IMR-90 (cell line): ENCODE results near the gene ID3. TPM values are rescaled to one million over a fixed set of nuclear protein-coding genes. Genes with fewer than 3 reads are reported as not detected.

Experiments
- ATAC-seq: fragments of 200-7000 bp; cut with Tn5 transposase; 2 replicates; pipeline ENCODE4 v1.9.1; 2020; ENCODE audit warnings: low read depth, mild to moderate bottlenecking, moderate library complexity
- BruUV-seq: library from RNA; stranded (reverse); fragments of 400-500 nt; replicated peaks from 2 replicates; lab custom pipeline; 2021; lab: Mats Ljungman, UMichigan
- CTCF ChIA-PET: fragments of 300-600 bp; formaldehyde crosslinking; extraction: SDS; loops from one replicate; lab custom pipeline; 2021; ENCODE audit warnings: antibody characterized with exemption; lab: Yijun Ruan, JAX
- POLR2A ChIA-PET: fragments of 300-600 bp; sonication (Branson Sonifier 250); formaldehyde crosslinking; loops from one replicate; lab custom pipeline; 2022; ENCODE audit warnings: antibody characterized with exemption; ENCODE audit not compliant: unreplicated experiment; lab: Charles Lee
- DNase-seq: peaks from one replicate; pipeline ENCODE4 v3.0.0; 2013
- H2AFZ ChIP-seq: replicated peaks from 2 replicates; pipeline ENCODE3; 2013; ENCODE audit warnings: low read length, mild to moderate bottlenecking; ENCODE audit not compliant: poor library complexity
- H2AK5ac ChIP-seq: 2 replicates; pipeline ENCODE4 v1.6.1; 2013; ENCODE audit warnings: low read depth, low read length, inconsistent platforms
- H2AK9ac ChIP-seq: replicated peaks from 2 replicates; pipeline ENCODE3; 2013; ENCODE audit warnings: mild to moderate bottlenecking, low read depth, low read length, moderate library complexity; ENCODE audit not compliant: poor library complexity
- H2BK120ac ChIP-seq: 2 replicates; pipeline ENCODE4 v1.6.1; 2013; ENCODE audit warnings: low read depth, low read length, inconsistent platforms
- H2BK15ac ChIP-seq: 3 replicates; pipeline ENCODE4 v1.6.1; 2013; ENCODE audit warnings: low read depth, low read length, inconsistent platforms
- H2BK20ac ChIP-seq: 2 replicates; pipeline ENCODE4 v1.6.1; 2013; ENCODE audit warnings: low read depth, mild to moderate bottlenecking, inconsistent platforms, low read length, moderate library complexity
- H2BK5ac ChIP-seq: 2 replicates; pipeline ENCODE4 v1.6.1; 2013; ENCODE audit warnings: mild to moderate bottlenecking, low read depth, low read length, inconsistent platforms; ENCODE audit not compliant: poor library complexity, severe bottlenecking
- H3K14ac ChIP-seq: replicated peaks from 2 replicates; pipeline ENCODE4 v1.6.1; 2013; ENCODE audit warnings: low read depth, low read length, inconsistent platforms
- H3K18ac ChIP-seq: 2 replicates; pipeline ENCODE4 v1.6.1; 2013; ENCODE audit warnings: low read depth, low read length, control low read depth
- H3K23ac ChIP-seq: 2 replicates; pipeline ENCODE4 v1.6.1; 2013; ENCODE audit warnings: low read depth, low read length, inconsistent platforms
- H3K27ac ChIP-seq: 2 replicates; pipeline ENCODE4 v1.5.1; 2013; ENCODE audit warnings: mild to moderate bottlenecking, control low read depth, low read length; ENCODE audit not compliant: insufficient read depth
- H3K27me3 ChIP-seq: 2 replicates; pipeline ENCODE4 v1.6.1; 2013; ENCODE audit warnings: low read length; ENCODE audit not compliant: control insufficient read depth, insufficient read depth
- H3K36me3 ChIP-seq: 2 replicates; pipeline ENCODE4 v1.6.1; 2013; ENCODE audit warnings: low read length, mixed read lengths; ENCODE audit not compliant: control insufficient read depth, insufficient read depth
- H3K4ac ChIP-seq: 2 replicates; pipeline ENCODE4 v1.6.1; 2013; ENCODE audit warnings: low read depth, low read length, inconsistent platforms
- H3K4me1 ChIP-seq: 2 replicates; pipeline ENCODE4 v1.6.1; 2013; ENCODE audit warnings: low read length, mixed read lengths; ENCODE audit not compliant: control insufficient read depth, insufficient read depth
- H3K4me2 ChIP-seq: 2 replicates; pipeline ENCODE4 v1.6.1; 2013; ENCODE audit warnings: low read depth, mild to moderate bottlenecking, control low read depth, low read length, moderate library complexity
- H3K4me3 ChIP-seq: 2 replicates; pipeline ENCODE4 v1.5.1; 2013; ENCODE audit warnings: low read depth, mild to moderate bottlenecking, control low read depth, low read length, moderate library complexity; ENCODE audit not compliant: insufficient read depth
- H3K56ac ChIP-seq: 2 replicates; pipeline ENCODE4 v1.6.1; 2013; ENCODE audit warnings: low read length, inconsistent platforms; ENCODE audit not compliant: insufficient read depth; ENCODE audit errors: extremely low read depth
- H3K79me1 ChIP-seq, 2 experiments: 2 replicates each; pipeline ENCODE4 v1.6.1; 2013; ENCODE audit warnings: low read length in 2 of 2, inconsistent platforms in 1 of 2, low read depth in 1 of 2
- H3K9ac ChIP-seq: 2 replicates; pipeline ENCODE4 v1.6.1; 2013; ENCODE audit warnings: low read depth, low read length, control low read depth
- H3K9me1 ChIP-seq: 2 replicates; pipeline ENCODE4 v1.6.1; 2013; ENCODE audit warnings: low read length, inconsistent platforms; ENCODE audit not compliant: insufficient read depth
- H3K9me3 ChIP-seq: 2 replicates; pipeline ENCODE4 v1.6.1; 2013; ENCODE audit warnings: low read length; ENCODE audit not compliant: control insufficient read depth, insufficient read depth
- H4K20me1 ChIP-seq: 2 replicates; pipeline ENCODE4 v1.6.1; 2013; ENCODE audit warnings: low read length, inconsistent platforms; ENCODE audit not compliant: insufficient read depth
- H4K5ac ChIP-seq: 2 replicates; pipeline ENCODE4 v1.6.1; 2013; ENCODE audit warnings: mild to moderate bottlenecking, low read depth, low read length, control low read depth
- H4K8ac ChIP-seq, 2 experiments: 2 replicates each; pipeline ENCODE4 v1.6.1; 2013; ENCODE audit warnings: low read depth in 2 of 2, low read length in 2 of 2, control low read depth in 1 of 2, inconsistent platforms in 1 of 2
- H4K91ac ChIP-seq: 2 replicates; pipeline ENCODE4 v1.6.1; 2013; ENCODE audit warnings: low read depth, low read length, inconsistent platforms; ENCODE audit not compliant: insufficient read depth
- BHLHE40 ChIP-seq: fragments of 150-350 bp; IDR thresholded peaks from 2 replicates; pipeline ENCODE4 v1.6.1; 2016; ENCODE audit warnings: mild to moderate bottlenecking, low read depth, low read length
- CEBPB ChIP-seq: IDR thresholded peaks from 2 replicates; pipeline ENCODE4 v1.6.1; 2012; ENCODE audit warnings: low read depth, low read length, improper control_type of control experiment
- CHD1 ChIP-seq: IDR thresholded peaks from 2 replicates; pipeline ENCODE4 v1.6.1; 2012; ENCODE audit warnings: low read depth, low read length, improper control_type of control experiment
- FOS ChIP-seq: fragments of 150-350 bp; IDR thresholded peaks from 2 replicates; pipeline ENCODE4 v1.6.1; 2016; ENCODE audit warnings: low read depth, low read length
- MAFK ChIP-seq: IDR thresholded peaks from 2 replicates; pipeline ENCODE4 v1.6.1; 2012; ENCODE audit warnings: low read depth, low read length, improper control_type of control experiment
- MAZ ChIP-seq: IDR thresholded peaks from 2 replicates; pipeline ENCODE4 v1.6.1; 2012; ENCODE audit warnings: low read depth, mild to moderate bottlenecking, low read length, improper control_type of control experiment, moderate library complexity, borderline replicate concordance
- MXI1 ChIP-seq: IDR thresholded peaks from 2 replicates; pipeline ENCODE4 v1.6.1; 2012; ENCODE audit warnings: low read depth, mild to moderate bottlenecking, low read length, moderate library complexity, borderline replicate concordance
- NFE2L2 ChIP-seq: fragments of 150-350 bp; IDR thresholded peaks from 2 replicates; pipeline ENCODE4 v1.6.1; 2016; ENCODE audit warnings: low read depth, mild to moderate bottlenecking, low read length
- POLR2A ChIP-seq: IDR thresholded peaks from 2 replicates; pipeline ENCODE4 v1.6.1; 2012; ENCODE audit warnings: mild to moderate bottlenecking, low read depth, low read length
- RAD21 ChIP-seq: IDR thresholded peaks from 2 replicates; pipeline ENCODE4 v1.6.1; 2012; ENCODE audit warnings: low read length, improper control_type of control experiment
- RCOR1 ChIP-seq: IDR thresholded peaks from 2 replicates; pipeline ENCODE4 v1.6.1; 2012; ENCODE audit warnings: mild to moderate bottlenecking, low read length, improper control_type of control experiment; ENCODE audit not compliant: insufficient replicate concordance
- RFX5 ChIP-seq: IDR thresholded peaks from 2 replicates; pipeline ENCODE4 v1.8.0; 2012; ENCODE audit warnings: low read depth, mild to moderate bottlenecking, low read length, moderate library complexity
- SMC3 ChIP-seq: fragments of 150-350 bp; IDR thresholded peaks from 2 replicates; pipeline ENCODE4 v1.6.1; 2016; ENCODE audit warnings: low read depth, mild to moderate bottlenecking, antibody characterized with exemption, low read length, moderate library complexity
- USF2 ChIP-seq: fragments of 150-350 bp; IDR thresholded peaks from 2 replicates; pipeline ENCODE4 v1.6.1; 2017; ENCODE audit warnings: mild to moderate bottlenecking, antibody characterized with exemption, low read length, low read depth
- WGBS, 2 experiments: methylation state at CpG; one replicate each; pipeline versions ENCODE4 v1.1.5 to v1.1.7; 2013; ENCODE audit warnings: missing lambda C conversion rate in 2 of 2; ENCODE audit not compliant: insufficient read length in 1 of 2; ENCODE audit errors: extremely low coverage in 2 of 2; 5-methylcytosine and 5-hydroxymethylcytosine counted together
- dilution Hi-C: fragments of 300-500 bp; cut with HindIII; formaldehyde crosslinking; loops from one replicate; pipeline ENCODE4 v1.14.3; 2018; ENCODE audit warnings: low sequenced_read_pairs; ENCODE audit not compliant: unreplicated experiment
- in situ Hi-C: fragments of 300-500 bp; cut with MboI; formaldehyde crosslinking; loops from 3 replicates; pipeline ENCODE4 v1.14.3; 2019; ENCODE audit warnings: low sequenced_read_pairs, inconsistent platforms, mixed read lengths
- intact Hi-C: fragments of 100-400 bp; cut with micrococcal nuclease; formaldehyde crosslinking; loops from 2 replicates; pipeline ENCODE4 v1.10.0; 2022
- polyA plus RNA-seq, 3 experiments: library from polyadenylated mRNA; depleted of rRNA; stranded (reverse); fragments of >200 nt; gene quantifications; 2 replicates each; pipeline ENCODE4 v1.2.3, GENCODE V29; 2012; ENCODE audit warnings: low replicate concordance in 1 of 3
- total RNA-seq: library from RNA; depleted of rRNA; stranded (reverse); fragments of >200 nt; gene quantifications from 2 replicates; pipeline ENCODE4 v1.2.3, GENCODE V29; 2012
- TF ChIP-seq, protein P1 (sequence below): conservative IDR thresholded peaks from 2 replicates; pipeline ENCODE4 v1.5.1; 2012; ENCODE audit warnings: mild to moderate bottlenecking, low read depth, low read length, improper control_type of control experiment

ID3 gene
- total and polyA plus RNA-seq, 2 of the 4 experiments (the other 2 are of a cell fraction): 109 to 304 TPM

DNA sequence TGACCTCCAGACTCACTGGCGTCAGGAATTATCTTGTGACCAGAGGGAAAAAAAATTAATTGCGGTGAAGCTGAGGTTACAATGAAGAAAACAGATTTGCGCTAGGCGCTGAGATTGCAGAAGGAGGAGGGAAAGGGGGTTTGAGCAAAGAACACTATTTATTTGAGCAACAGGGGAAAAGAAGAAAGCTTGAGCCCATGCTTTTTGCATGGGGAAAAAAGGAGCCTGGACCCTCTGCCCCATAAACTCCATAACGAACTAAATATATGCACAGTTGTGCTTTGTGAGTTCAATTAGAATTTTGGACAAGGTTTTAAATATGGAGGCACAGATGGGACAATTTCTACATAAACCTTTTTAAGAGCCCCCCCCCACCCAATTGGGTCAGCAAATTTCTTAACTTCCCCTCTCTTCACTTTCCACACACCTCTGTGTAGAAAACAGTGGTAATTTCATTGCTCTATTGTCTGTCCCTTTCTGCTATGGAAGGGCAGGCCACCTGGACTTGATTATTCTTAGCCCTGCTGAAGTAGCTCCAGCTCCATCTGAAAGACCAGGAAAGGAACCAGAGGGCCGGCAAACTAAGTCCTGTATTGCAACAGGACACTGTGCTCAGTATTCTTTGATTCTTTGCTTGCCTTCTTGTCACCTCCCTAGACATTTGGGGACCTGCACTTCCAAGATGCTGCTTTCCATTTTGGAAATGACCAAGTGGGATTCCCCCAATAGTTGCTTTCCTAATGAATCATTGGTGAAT is 862 bp upstream of the ID3 start:
- dilution Hi-C loops: no loop called here
- Histone ChIP-seq H2AK5ac (peak overlapping the region; percentile 95), H4K5ac (peak overlapping the region; percentile 98), H3K18ac (peak overlapping the region; percentile 84), H3K36me3 (peaks cover 16% of the 10 kb centered on the region), H4K91ac (peak overlapping the region; percentile 99), H3K4me3 (peak overlapping the region; percentile 30), H3K56ac (peak overlapping the region; percentile 91), H2BK120ac (peak overlapping the region; percentile 98), H3K27ac (peak overlapping the region; percentile 91), H3K14ac (peak overlapping the region; percentile 97), H3K9me1 (peaks cover 12% of the 10 kb centered on the region), H2AFZ (peak overlapping the region; percentile 82), H3K27me3 (no peaks in the 10 kb centered on the region), H4K8ac (peak overlapping the region; percentile 70 to 95), H2BK5ac (peak overlapping the region; percentile 92), H2AK9ac (peak overlapping the region; percentile 79), H3K23ac (peak overlapping the region; percentile 99), H3K79me1 (peaks cover 16 to 57% of the 10 kb centered on the region in 2 experiments; a peak in 3 of 4 replicates), H3K9ac (peak overlapping the region; percentile 88), H3K4me2 (peak overlapping the region; percentile 82), H3K4ac (peak overlapping the region; percentile 97), H2BK15ac (peak overlapping the region; percentile 99), H3K4me1 (peaks cover 40% of the 10 kb centered on the region), H3K9me3 (no peaks in the 10 kb centered on the region), H2BK20ac (peak overlapping the region; percentile 97), H4K20me1 (peaks cover 41% of the 10 kb centered on the region)
- WGBS, 2 experiments: 6% methylated on average over 5 of the region's 6 CpGs; no CpG with 5 or more reads in 1 of the 2 experiments
- no TSS peak for BruUV-seq
- ATAC-seq (no peak), DNase-seq (peak; percentile 47)
- ChIA-PET POLR2A (interaction anchor here (0.8 to 1.3 kb wide), 3 partner anchors 9 to 77 kb away, joined by 3 to 5 read pairs (median 4); no protein-coding TSS in a partner anchor), CTCF (interaction anchor here (1.1 to 2.0 kb wide), 3 partner anchors 16 to 75 kb away, joined by 3 to 8 read pairs (median 4); no protein-coding TSS in a partner anchor)
- intact Hi-C loops: loop anchor here (5.0 kb wide), 1 partner anchor 132 kb away; the partner anchor contains the start of gene RPL11
- in situ Hi-C loops: no loop called here
- TF ChIP-seq RAD21 (no peak), USF2 (no peak), MXI1 (no peak), BHLHE40 (no peak), CHD1 (no peak), FOS (no peak), RFX5 (no peak), CEBPB (no peak), POLR2A (no peak; the same call in 1 of the 2 replicates), RCOR1 (no peak), SMC3 (no peak), MAZ (no peak), MAFK (no peak), NFE2L2 (no peak)
- TF ChIP-seq, protein P1, sequence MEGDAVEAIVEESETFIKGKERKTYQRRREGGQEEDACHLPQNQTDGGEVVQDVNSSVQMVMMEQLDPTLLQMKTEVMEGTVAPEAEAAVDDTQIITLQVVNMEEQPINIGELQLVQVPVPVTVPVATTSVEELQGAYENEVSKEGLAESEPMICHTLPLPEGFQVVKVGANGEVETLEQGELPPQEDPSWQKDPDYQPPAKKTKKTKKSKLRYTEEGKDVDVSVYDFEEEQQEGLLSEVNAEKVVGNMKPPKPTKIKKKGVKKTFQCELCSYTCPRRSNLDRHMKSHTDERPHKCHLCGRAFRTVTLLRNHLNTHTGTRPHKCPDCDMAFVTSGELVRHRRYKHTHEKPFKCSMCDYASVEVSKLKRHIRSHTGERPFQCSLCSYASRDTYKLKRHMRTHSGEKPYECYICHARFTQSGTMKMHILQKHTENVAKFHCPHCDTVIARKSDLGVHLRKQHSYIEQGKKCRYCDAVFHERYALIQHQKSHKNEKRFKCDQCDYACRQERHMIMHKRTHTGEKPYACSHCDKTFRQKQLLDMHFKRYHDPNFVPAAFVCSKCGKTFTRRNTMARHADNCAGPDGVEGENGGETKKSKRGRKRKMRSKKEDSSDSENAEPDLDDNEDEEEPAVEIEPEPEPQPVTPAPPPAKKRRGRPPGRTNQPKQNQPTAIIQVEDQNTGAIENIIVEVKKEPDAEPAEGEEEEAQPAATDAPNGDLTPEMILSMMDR: no peak
